ENCODE data around the gene ADAP1.

GRCh38 chr7:979886-980571 is 25.5 kb upstream of the ADAP1 start:
- TF ChIP-seq POLR2A (IDR thresholded peaks at IDR 0.05) (no peak), CTCF (IDR thresholded peaks at IDR 0.05) (no peak)
